GM19193 (cell line): ENCODE data around the gene LYRM4.
A peak's percentile ranks its signal among the peaks of the same experiment; 100 is the strongest.

Experiments
- POLR2A ChIP-seq: IDR thresholded peaks from 4 replicates; pipeline ENCODE4 v1.6.1; 2011; ENCODE audit not compliant: insufficient read depth, insufficient read length; ENCODE audit errors: extremely low read depth

The LYRM4 gene

DNA sequence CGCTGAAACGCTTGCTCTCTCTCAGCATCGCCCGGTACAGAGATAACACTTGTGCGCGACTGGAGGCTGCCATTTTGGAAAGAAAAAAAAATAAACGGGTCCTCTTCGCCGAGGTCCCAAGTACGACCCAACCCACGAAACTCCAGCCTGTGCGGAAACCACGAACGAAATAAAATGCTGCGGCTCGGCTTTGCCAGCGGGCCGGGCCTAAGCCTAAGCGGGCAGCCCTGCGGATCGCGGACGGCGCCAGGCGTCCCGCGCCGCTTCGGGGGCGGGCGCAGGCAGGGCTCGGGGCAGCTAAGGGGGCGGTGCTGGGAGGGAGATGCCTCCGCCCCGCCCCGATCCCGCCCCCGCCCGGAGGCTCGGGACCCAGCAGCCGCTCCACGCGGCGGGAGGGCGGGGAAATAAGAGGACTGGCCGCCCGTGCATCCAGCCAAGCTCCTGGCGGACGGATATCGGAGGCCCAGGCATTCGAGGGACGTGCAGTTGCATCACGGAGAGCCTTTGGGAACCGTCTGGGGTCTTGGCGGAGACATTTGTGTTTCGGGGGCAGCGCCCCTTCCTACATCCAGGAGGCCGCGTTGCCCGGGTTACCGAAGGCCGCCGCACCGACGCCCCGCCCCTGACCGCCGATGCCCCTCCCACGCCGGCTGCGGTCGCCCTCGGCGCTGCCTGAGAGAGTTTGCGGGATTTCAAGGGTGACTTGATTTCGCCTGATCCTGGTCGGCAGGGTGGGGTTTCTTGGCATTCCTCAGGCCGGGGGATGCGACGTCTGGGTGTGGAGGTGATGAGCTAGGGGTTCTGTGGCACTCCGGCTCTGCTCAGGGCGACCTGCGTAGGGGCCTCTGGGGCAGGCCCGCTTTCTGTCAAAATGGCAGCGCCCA, at the start of gene LYRM4, which contains the start of gene FARS2:
Gene LYRM4, minus strand, starts transcription at position 290 of the 884 bp plus-strand sequence. Its CDS starts 217 bp downstream, at position 73.
Gene FARS2, plus strand, starts transcription at position 853 of the 884 bp plus-strand sequence.
- TF ChIP-seq POLR2A, result peak; percentile 31

DNA sequence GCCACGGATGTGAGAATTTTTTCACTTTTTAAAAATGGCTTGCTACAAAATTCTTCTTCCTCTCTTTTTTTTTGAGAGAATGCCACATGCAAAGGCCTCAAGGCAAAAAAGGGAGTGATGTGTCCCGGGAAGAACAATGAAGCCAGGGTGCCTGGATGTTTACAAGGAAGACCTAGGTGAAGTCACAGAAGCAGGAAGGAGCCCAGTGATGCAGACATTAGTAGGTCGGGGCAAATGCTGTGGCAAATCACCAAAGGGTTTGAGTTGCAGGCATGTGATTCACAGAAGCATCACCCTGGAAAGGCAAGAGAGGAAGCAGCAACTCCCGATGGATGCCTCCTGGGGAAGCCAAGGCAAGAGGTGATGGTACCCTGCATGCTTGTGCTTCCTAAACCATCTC, 47.3 kb upstream of the LYRM4 start:
- TF ChIP-seq POLR2A, result no peak

DNA sequence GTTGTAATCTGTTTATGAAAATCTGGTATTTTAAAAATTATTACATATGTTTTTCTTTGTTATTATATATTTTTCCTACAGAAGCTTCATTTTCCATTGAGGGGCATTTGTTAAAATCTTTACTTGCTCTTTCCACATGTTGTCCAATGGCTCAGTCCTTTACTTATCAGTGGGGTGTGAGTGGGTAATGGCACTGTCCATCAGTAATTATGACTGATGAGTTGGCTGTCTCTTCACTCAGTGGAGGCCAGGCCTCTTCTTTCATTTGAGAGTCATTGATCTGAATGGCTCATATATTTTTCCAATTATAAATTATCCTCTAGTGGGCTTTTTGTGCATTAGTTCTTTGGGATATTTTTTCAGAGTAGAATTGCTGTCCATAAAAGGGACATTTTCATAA, 46.3 kb upstream of the LYRM4 start:
- TF ChIP-seq POLR2A, result no peak

DNA sequence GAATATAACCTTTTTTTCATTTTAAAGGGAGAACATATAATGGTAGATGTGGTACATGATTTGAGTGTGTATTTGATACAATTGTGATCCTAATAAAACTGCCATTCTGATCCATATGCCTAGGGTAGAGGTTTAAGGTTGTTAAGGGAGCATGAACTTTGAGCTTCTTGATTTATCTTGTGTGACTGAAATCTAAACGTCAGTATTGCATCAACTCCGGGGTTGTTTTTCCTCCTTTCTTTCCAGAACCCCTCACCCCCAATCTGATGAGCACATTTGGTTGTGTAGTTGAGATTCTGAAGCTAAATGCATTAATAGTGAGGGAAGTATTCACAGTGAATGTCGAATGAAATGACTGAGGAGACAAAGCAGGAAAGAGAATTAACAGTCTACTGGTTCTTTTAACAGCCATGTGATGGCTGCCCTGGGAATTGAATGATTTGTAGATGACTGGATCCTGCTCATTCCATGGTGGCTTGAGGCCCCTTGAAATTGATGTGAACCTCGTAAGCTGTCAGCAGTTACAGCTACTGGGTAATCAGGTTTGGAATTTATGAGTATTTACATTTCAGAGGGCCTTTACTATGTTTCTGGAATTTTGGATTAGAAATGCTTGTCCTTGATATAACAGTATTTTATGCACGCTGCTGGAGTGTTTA, 45.3 kb upstream of the LYRM4 start:
- no peak for TF ChIP-seq POLR2A

DNA sequence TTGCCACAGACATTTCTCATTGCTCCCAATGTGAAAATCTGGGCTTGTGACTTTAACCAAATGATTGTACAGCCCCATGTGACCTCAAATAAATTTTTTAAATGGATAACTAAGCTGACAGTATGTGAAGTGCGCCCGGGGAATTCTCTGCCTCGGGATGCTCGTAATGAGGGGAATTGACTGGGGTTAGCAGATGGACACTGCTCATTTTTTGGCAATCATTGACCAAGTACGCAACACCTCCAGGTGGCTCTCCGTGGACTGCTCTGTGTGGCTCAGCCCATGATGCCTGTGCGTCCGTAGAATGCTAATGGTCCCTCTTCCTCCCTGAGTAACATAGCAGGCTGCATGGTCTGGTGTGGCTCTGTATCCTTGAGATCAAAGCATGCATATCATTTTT, 42.9 kb upstream of the LYRM4 start:
- no peak for TF ChIP-seq POLR2A

DNA sequence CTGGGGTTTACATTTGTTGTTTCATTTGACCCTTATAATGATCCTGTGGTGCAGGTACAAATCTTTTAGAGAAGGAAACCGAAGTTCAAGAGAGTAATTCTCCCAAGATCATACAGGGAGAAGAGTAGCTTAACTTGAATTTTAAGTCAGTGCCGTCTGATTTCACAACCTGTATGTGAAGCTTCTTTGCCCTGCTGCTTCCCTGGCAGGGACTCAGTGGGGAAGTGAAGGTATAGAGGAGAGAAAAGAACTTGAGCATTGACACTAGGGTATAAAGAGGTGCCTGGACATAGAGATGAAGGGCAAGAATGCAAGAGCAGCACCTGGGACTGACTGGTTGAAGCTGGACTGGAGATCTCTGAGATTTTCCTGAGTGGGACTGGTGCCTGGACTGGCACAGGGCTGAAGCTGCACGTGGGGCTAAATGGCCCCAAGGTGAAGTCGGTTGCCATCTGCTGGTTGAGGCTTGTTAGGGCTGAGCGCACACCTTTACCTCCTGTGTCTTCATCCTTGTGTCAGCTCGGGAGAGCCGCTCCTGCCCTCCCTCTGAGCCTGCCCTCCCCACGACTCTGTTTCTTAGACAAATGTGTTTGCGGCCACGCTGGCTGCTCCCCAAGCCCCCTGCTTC, 42.4 kb upstream of the LYRM4 start:
- TF ChIP-seq POLR2A, result no peak

DNA sequence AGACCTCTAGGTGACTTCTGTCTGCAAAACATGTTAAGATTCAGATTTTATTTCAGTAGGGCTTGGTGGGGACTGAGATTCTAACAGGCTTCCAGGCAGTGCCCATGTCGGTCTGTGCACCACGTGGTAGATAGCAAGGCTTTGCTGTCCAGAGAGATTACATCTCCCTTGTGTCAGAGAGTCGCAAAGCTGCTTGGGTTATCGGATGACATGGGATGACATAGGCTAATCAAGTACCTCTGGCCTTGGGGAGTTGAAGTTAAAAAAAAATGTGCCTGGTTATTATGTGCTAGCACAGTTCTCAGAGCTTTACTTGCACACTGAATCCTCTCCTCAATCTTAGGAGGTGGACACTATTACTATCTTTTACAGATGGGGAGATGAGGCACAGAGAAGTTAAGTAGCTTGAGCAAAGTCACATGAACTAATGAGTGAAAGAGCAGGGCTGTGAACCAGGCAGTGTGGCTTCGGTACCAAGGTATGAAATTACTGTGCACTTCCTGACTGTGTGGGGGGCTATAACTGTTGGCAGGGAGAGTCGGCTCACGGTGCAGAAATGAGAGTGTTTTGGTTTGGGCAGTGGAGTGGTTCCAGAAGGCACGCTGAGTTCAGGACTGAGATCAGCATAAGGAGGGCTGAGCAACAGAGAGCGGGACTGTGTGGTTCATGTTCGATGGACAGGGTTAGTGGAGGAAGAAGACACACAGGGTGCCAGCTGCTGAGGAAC, 41.6 kb upstream of the LYRM4 start:
- TF ChIP-seq POLR2A, result peak; percentile 22

DNA sequence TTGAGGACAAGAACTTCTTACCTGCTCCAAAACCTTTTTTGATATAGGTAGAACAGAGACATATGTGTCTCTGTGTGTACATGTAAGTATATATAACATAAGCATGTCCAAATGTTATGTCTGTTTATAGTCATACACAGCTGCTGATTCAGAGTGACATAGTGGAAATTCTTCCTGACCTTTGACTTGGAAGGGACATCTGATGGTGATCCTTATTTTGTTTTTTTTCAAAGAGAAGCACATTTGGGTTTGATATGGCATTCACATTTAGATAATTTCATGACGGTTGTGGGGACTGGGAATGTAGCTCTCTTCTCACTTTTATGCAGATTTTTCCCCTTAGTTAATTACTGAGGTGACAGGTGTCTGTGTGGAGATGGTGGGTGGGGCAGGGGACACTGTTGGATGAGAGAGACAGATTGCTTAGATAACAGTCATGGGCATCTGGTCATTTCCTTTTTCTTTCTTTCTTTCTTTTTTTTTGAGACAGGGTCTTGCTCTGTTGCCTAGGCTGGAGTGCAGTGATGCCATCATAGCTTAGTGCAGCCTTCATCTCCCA, 39.5 kb upstream of the LYRM4 start:
- no peak for TF ChIP-seq POLR2A

DNA sequence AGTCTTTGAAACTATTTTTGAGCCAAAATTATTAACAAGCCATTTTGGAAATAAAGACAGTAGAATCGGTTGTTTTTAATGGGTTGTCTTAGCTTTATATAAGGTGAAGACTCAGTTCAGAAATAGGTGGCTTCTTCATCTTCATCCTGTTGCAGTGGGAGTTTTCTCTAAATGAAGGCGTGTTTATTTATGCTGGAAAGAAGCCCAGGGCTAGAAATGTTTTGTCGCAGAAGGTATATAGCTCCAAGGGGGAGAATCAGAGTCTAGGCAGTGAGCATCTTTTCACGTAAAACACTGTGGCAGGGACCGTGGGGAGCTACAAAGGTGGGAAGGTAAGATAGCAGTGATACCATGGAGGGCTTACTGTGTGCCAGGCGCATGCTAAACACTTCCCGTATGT, 34.9 kb upstream of the LYRM4 start:
- no peak for TF ChIP-seq POLR2A

DNA sequence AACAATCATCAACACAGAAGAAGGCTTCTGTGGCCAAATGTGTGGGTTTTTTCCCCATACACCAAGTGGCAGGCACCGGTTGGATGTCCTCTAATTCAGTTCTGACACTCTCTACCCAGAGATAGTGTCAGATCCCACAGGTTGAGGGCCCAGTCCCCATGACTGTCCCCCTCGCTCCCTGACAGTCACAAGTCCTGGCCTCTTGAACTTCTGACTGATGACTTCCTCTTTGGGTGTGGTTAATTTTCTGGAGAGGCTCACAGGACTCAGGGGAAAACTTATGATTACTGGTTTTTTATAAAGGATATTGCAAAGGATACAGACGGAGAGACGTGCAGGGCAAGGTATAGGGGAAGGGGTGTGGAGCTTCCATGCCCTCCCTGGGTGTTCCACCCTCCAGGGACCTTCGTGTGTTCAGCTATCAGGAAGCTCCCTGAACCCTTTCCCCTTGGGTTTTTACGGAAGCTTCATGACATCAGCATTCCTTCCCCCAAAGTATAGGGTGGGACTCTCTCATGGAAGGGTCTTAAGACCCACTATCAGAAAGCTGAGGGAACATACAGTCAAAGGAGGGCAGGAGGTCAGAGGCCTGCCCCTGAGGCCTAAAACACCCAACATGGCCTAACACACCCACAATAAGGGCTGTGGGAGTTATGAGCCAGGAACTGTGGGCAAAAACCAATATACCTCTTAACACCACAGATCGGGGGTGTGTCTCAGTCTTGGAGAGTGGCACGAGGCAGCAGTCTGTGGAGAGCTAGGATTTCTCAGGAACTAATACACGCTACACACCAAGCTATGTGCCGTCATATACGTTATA, 33.9 kb upstream of the LYRM4 start:
- TF ChIP-seq POLR2A, result no peak

DNA sequence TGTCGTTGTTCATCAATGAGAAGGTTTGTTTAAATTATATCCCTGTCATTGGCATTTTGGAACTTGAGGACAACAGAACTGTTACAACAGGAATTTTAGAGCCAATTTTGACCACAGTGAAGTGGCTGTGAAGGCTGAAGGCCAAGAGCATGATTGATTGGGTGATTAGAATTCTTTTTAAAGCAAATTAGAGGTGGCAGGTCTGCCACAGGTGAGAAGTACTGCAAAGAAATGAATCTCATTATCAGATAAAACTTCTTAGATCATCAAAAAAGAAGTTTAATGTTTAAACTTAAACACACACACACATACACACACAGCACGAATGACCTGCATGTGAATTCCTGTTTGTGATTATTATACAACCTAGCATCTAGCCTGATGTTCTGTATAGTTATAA, 32.9 kb upstream of the LYRM4 start:
- TF ChIP-seq POLR2A, result no peak

DNA sequence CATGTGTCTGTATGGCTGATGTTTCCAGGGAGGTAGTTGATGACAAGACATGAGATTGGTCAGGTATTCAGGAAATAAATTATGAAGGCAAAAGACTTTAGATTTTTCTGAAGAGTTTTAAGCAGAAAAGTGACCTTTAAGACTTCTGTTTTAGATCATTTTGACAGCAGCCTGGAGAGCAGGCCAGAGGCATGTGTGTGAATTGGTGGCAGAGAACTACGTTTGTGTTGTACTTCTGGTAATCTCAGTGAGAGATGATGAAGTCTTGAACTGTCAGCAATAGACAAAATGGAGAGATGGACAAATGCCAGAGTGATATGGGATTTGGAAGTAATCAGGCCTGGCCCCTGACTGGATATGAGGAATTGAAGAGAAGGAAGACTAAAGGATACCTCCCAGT, 31.4 kb upstream of the LYRM4 start:
- no peak for TF ChIP-seq POLR2A

DNA sequence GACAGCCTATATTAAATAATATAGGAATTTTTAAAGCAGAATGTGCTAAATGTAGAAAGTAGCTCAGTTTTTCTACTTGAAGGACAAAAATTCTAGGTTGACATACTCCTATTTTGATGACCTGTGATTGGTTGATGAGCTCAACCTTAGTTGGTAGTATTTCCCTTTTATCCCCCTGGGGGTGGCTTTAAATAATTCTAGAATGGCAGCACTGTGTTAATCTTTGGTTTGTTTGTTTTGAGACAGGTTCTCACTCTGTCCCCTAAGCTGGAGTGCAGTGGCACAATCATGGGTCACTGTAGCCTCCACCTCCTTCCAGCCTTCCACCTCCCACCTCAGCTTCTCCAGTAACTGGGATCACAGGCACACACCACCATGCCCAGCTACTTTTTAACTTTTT, 29.8 kb upstream of the LYRM4 start:
- no peak for TF ChIP-seq POLR2A

DNA sequence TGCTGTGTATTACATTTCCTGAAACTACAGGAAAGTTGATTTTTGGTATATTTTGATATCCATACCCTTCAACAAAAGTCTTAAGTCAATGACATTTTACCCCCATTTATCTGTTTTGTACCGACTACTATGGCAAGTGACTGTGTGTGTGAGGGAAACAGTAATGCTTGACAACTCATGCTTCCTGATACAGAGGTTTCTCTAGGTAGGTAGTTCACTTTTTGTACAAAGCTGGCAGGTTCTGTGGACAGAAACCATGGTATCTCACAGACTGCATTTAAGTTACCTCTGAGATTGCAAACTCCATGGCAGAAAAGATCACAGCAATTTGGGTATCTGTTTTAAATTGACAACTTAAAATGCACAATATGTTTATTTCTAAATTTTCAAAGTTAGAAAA, 29.3 kb upstream of the LYRM4 start:
- TF ChIP-seq POLR2A, result no peak

DNA sequence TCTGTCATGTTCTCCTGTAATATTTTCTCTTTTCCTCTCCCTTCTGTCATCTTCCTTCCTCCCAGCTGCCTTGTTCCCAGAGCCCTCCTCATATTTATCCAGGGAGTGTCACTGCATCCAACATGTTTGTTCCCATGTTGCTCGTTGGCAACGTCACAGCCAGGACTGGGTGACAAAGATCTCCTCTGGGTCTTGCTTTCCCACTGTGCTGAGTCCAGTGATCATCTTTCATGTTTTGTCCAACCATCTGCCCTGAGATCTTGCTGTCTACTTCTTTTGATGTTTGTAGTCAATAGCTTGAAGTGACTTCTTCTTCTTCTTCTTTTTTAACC, 27.2 kb upstream of the LYRM4 start:
- TF ChIP-seq POLR2A, result no peak
